SKM-1 (cell line): Measurements from ENCODE around the gene RGS17.
"Not testable (repeated sequence)": the region's sequence is repeated elsewhere in the genome, so short reads cannot be mapped to it uniquely, and the experiment has no call there.

Source experiments
- DNase-seq: peaks from one replicate; lab custom pipeline; 2025; ENCODE audit not compliant: unreplicated experiment; lab: John Stamatoyannopoulos, UW

The RGS17 gene

DNA sequence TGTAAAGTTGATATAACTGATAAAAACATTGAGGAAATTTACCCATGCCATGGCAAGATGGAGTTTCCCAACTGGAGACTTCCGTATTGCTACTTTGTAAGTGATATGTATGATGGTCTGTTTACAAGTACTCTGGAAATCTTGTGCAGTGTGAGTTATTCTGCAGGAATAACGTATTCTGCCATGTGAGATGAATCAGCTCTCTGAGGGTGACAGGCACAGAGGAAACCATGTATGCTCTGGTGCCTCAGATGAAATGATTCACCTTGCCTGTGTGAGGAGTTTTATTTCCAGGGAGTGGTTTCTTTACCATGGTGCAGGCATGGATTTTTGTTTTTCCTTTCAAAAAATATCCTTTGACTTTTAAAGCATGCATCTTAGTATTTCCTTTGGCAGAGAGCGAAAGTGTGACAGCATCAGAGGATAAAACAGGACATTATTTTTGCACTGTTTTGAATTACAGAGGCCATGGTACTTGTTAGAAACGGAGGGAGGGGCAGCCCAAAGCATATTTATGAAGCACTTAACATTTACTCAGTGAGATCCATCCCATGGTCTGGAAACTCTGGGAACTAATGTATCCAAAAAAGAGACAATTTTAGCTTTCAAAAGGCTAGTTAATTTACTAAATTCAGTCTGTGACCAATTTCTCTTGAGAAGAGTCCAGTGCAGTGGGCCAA is 92.6 kb downstream of the RGS17 start:
- DNase-seq: no peak

DNA sequence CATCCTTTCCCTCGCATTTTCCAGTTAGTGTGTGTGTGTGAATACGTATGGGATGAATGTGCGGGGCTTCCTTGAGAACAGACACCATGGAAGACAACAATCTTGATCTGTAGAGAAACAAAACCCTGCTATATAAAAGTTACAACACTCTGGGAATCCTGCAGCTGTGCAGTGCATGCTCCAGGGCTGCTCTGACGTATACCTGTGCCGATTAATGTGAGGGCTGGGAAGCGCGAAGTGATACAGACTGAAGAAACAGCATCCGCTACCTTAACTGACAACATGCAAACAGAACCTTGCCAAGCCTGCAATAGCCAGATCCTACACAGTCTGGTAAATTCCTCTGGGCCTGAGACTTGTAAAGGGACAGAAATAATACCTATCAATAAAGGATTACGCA is 96.9 kb downstream of the RGS17 start:
- DNase-seq: no peak

DNA sequence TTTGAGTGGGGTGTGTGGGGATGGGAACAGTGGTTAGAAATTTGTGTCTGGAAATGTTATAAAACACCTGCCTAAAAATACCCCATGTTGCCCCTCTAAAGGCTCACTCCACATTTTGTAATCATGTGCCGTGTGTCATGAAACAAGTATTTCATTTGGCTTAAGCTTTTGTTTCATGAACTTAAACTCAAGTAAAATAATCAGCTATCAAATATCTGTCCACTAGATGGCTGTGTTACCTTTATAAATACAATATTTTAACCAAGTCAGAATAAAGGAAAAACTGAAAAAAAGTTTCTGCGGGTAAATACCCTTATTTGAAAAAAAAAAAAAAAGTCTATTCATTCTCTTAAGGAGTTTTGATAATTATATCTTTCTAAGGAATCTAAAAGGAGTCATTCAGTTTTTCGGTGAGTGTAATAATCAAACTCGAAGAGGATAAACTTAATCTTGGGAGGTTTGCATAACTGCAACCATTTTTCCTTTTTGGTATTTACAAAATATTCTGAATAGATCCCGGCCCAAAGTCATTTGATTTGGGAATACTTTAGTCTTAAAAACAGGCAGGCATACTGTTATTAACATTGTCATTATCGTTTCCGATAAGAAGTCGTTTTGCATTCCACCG is 98.7 kb downstream of the RGS17 start:
- DNase-seq: no peak

DNA sequence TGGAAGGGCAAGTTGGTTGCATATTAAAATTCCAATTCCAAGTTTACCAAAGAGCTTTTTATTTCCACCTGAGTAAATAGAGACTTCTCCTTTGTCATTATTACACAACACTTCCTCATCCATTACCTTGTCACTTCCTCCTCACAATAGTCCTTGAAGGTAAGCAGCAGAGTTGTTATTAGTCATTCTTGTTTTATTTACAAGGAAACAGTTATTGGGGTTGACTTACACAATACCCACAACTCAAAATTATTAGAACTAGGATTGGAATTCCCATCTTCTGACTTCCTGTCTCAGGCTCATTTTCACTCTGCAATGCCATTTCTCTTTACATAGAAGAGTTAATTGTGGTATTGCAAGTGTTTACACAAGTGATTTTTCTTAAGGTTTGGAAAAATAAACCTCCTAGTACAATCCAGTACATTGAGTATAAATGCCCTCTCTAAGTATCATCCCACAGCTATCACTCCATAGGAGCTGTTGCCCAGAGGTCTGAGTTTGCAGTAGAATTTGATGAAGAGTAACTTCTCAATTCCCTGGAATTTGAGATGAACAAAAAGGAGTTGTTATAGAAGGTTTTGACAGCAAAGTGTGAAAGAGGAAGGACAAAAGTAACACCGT is 99.6 kb downstream of the RGS17 start:
- peak; percentile 37 for DNase-seq

DNA sequence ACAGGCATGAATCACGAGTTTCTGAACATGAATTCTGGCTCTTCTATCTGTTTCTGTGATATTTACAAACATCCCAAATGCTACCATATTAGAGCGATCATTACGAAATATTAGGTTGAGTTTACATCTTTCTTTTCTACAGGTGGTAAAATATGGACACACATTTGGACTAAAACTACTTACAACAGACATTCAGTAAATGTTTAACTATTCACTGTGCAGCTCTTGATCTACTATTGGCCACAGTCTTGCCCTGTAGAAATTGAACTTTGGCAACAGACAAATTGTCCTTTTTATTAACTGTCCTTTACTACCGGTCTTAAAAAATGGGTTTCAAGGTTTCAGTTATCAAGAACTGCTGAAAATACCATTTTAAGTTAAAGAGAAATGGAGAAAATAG is 102.1 kb downstream of the RGS17 start:
- no peak for DNase-seq

DNA sequence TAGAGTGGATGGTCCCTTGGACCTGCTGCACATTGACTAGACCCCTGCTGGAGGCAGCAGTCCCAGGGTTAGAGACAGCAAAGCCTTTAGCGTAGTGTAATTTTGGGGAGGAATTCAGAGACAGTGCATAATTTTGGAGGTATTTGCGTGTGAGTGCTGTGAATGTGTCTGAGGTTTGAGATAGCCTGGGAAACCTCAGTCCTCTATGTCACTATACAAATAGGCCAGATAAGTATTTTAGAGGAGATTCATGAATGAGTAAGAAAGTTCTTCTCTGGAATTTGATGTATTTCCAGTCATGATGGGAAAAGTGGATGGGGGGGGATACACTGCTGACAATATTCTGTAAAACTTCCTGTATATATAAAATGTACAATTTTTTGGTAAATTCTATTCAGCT is 102.8 kb downstream of the RGS17 start:
- DNase-seq: no peak

DNA sequence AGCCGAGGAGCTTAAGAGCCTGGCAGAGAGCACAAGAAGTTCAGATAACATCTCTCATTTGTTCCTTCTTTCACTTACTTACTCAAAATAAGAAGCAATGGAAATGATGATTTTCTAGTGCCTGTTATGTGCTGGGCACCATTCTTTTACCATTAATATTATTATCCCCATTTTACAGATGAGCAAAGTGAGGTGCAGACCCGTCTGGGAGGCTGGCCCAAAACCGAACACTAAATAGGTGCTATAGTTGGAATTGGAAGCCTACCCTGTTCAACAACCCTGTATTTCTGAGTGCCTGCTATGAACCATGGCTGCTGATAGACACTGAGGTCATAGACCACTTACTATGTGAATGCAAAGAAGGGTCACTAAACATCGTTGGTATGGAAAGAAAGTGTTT is 103.6 kb downstream of the RGS17 start:
- no peak for DNase-seq

DNA sequence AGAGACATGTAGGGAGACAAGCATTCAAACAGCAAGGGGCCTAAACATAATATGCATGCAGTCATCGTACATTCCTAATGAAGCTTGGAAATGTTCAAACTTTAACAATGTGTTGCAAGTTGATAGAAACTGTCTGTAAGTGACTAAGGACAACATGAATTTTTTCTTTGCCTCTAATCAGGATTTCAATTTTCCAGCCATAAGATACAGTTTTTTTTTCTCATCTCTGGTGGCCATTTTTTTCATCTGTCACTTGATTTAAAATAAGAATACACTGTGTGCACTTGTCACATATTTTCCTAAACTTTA is 106.4 kb downstream of the RGS17 start:
- DNase-seq: no peak

DNA sequence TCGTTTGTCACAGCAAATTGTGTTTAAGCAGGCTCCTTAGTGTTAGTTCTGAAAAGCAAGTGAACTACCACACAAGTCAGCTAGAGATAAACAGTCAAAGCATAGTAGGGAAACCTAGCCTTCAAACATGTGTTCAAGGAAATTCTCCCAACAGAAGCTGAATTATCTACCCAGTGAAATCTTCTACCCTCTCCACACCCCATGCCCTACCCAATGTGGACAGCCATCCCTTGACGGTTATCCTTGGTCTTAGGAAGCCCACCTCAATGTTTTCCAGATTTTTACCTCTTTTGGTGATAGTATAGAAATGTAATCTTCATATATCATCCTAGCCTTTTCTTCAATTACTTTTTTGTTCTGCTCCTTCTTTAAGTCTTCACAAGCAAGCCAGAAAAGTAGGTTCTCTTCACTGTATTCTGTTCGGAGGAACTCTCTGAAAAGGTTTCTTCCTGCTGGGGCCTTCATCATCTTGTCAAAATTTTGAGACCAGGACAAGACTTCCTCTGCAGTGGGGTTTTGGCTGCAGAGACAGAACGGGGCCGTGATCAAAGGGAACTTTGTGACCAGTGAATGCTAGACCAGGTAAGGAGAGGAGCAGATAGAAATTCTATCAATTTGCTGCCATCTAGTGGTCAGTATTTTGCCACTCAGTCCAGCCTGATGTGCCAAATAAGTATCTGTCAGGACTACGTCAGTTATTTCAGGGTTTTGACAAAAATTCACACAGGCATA is 106.9 kb downstream of the RGS17 start:
- DNase-seq: peak; percentile 23

DNA sequence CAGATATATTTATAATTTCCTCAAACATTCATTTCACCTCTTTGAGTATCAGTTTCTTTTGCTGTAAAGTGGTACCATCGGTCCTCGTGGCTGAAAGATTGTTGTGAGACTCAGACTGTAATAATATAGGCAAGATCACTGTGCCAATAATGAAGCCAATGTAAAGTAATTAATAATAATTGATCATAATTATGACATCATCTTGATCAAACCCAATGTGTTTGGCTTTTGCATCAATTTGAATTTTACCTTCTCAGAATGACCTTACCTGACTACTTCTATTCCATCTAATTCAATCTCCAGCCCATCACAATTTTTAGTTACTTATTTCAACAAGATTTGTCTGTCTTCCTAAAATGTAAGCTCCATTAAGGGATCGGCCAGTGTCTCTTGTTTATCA is 112.7 kb downstream of the RGS17 start:
- DNase-seq: no peak

DNA sequence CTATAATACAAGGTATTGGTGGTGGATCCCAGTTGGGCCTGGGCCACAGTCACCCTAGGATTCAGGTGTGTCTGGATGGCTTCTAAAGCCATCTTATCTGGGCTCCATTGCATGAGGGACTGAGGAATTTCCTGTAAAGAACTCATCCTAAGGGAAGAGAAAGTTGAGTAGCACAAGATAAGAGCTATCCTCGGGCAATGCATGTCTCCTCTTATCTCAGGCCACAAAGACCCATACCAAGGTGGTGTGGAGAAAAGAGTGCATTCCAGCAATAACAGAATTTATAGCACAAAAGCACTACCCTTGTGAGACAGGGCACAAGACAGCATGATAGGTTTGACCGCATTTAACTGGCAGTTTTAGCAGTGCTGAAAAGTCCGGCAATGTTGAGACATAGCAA is 114.2 kb downstream of the RGS17 start:
- no peak for DNase-seq

DNA sequence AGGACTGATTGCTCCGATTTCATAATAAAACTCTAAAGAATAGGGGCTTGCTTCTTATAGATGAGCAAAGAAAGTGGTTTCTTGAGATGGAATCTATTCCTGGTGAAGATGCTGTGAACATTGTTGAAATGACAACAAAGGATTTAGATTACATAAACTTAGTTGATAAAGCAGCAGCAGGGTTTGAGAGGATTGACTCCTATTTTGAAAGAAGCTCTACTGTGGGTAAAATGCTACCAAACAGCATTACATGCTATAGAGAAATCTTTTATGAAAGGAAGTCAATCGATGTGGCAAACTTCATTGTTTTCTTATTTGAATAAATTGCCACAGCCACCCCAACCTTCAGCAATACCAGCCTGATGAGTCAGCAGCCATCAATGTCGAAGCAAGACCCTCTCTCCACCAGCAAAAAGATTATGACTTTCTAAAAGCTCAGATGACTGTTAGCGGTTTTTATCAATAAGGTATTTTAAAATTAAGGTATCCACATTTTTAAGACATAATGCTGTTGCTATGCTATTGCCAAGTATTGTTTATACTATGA is 115.9 kb downstream of the RGS17 start:
- no peak for DNase-seq

DNA sequence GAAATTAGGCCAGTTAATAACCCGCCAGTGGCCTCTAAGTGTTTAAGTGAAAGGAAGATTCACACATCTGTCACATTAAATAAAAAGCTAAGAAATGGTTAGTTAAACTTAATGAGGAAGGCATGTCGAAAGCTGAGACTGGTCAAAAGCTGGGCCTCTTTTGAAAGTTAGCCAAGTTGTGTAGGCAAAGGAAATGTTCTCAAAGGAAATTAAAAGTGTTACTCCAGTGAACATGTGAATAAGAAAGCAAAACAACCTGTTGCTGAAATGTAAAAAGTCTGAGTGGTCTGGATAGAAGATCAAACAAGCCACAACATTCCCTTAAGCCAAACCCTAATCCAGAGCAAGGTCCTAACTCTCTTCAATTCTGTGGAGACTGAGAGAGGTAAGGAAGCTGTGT is 117.6 kb downstream of the RGS17 start:
- DNase-seq: no peak

DNA sequence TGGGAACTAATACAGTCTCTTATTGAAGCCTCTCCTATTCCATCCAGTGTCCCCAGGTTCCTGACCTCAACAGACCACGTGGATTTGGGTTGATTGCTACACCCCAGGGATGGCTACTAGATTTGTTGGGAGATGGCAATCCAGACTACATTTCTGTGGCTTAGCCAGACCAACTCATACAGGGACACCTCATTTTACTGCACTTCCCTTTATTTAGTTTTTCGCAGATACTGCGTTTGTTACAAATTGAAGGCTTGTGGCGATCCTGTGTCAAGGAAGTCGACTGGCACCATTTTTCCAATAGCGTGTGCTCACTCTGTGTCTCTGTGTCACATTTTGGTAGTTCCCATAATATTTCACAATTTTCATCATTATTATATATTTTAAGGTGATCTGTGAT is 118.2 kb downstream of the RGS17 start:
- DNase-seq: no peak

DNA sequence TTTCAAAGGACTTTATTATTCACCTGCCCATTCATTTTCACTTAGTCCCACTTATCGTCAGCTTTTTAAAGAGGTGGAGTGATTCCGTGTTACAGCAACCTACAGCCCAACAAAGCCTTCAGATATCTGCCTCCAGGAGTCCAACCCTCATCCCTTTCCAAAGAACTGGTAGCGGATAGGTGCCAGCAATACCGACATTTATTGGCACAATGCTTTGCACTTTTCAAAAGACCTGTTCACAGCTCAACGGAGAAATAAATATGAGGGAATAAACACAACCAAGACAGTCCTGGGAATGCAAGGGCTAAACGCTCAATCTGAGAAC is 127.8 kb downstream of the RGS17 start:
- no peak for DNase-seq

DNA sequence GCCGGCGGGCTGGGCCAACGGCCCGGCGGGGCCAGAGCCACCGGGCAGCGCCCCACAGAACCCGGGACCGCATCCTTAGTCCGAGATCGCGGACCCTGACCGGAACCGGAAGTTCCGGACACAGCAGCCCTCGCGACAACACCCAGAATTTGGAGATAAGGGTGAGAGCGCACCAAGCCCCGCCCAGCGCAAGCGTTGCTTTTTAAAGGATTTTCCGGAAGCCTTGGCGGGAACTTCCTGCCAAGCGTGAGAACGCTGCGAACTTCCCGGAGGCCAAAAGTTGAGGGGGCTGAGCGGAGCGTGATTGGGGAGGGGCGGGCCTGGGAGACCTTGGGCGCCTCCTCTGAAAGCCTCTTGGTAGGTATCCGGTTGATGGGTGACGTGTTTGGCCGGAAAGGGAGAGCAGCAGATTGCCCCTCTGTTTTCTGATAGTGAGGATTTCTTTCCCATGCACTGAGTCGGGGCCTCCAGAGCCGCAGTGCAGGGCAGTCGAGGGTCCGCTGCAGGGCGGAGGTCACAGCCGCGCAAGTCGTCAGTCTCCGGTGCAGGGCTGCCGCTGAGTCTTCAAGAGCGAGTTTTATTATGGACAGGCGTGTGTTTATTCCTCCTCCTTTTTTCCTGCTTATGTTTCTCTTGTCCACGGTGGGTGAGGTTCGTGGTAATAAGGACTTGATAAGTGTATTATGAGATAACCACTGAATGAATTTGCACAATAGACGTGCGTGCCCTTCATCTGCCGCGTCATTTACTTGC is 128.3 kb downstream of the RGS17 start, which contains the start of gene MTRF1L:
Gene MTRF1L (minus strand): TSS at position 97 of the 753 bp plus-strand sequence. CDS start 24 bp downstream, at position 73.
- peak; percentile 84 for DNase-seq

DNA sequence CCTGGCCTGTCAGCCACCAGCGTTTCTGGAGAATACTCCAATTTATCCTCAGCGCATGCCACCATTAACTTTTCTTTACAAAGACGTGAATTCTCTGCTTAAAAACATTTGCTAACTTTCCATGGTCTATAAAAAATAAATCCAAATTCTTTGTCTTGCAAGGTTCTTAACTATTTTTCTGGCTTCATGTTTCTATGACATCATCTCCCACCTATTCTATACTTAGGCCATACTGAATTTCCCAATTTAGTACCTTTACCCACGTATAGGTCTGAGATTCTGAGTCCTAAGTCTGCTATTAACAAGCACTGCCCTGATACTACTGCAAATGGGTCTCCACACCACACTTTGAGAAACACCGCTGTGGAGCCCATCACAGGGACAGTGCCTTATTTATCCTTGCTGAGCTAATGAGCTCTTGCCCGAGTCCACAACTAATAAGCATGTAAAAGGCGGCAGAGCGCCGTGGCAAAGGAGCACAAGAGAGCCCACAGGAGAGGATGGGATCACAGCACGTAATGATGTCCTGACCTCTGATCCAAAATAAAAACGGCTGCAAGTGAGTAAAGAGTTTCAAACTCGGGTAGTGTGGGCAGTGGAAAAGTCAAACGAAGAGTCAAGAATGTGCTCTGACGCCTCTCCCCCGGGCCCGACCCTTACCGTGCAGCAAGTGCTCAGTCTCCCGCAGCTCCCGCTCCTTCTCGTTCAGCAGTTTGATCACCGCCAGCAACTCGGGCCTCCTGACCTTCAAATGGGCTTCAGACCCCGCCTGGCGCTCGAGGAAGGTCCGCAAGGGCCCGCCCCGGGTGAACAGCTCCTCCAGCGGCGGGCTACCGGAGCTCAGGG is 129.1 kb downstream of the RGS17 start:
- no peak for DNase-seq

DNA sequence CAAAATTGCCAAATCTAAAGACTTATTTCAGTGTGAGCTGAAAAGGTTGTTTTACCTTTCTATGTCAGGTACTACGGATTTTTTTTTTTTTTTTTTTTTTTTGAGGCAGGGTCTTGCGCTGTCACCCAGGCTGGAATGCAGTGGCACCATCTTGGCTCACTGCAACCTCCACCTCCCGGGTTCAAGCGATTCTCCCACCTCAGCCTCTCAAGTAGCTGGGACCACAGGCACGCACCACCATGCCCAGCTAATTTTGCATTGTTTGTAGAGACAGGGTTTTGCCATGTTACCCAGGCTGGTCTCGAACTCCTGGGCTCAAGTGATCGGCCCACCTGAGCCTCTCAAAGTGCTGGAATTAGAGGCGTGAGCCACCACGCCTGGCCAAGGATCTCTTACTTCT is 130.3 kb downstream of the RGS17 start:
- not testable (repeated sequence) for DNase-seq

DNA sequence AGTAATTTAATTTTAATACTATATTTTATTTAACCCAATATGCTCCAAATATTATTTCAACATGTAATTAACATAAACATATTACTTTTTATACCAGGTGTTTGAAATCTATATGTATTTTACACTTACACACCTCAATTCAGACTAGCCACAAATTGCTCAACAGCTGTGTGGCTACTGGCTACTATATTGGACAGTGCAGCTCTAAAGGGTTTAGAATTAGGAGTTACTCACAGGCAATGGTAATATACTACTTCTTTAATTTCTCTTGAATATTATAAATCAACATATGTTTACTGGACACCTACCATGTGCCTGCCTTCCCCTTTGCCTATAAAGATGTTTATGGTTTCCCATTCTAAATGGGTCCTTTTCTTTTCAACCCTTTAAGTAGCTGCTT is 130.8 kb downstream of the RGS17 start:
- DNase-seq: no peak

DNA sequence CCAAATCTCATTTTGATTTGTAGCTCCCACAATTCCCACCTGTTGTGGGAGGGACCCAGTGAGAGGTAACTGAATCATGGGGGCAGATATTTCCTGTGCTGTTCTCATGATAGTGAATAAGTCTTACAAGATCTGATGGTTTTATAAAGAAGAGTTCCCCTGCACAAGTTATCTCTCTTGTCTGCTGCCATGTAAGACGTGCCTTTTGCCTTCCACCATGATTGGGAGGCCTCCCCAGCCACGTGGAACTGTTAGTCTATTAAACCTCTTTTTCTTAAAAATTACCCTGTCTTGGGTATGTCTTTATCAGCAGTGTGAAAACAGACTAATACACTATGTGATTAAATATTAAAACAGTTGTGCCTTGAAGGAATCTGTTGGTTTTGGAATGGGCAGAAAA is 131.5 kb downstream of the RGS17 start:
- DNase-seq: not testable (repeated sequence)
